ENCODE data around the gene PIGK.
A peak's percentile ranks its signal among the peaks of the same experiment; 100 is the strongest.

The PIGK gene

DNA sequence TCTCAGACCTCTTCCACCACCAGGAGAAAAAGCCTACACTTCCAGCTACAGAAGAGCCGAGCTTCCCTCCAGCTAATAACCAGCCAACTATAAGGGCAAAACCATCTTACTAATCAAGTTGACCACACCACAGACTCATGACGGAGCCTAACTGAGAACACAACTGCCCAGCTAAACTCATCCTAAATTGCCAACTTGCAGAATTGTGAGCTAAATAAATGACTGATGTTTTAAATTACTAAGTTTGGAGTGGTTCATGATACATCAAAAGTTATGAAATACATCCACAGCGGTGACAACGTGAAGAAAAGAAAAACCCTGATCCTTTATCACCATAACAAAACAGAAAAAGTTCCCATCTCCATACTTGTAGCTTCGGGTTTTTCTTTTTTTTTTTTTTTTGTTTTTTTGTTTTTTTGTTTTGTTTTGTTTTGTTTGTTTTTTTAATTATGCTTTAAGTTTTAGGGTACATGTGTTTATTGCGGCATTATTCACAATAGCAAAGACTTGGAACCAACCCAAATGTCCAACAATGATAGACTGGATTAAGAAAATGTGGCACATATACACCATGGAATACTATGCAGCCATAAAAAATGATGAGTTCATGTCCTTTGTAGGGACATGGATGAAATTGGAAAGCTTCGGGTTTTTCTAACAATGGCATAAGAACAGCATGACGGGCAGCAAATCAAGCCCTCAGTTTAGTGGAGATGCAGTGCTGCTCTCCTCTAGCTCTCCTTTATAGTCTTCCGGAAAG is 122.6 kb downstream of the PIGK start:
- no peak for DNase-seq (ENCODE audit: low read depth in 3 of 3)

GRCh38 chr1:77095236-77095635 is 124.0 kb downstream of the PIGK start:
- no peak for DNase-seq (ENCODE audit: low read depth in 3 of 3)

DNA sequence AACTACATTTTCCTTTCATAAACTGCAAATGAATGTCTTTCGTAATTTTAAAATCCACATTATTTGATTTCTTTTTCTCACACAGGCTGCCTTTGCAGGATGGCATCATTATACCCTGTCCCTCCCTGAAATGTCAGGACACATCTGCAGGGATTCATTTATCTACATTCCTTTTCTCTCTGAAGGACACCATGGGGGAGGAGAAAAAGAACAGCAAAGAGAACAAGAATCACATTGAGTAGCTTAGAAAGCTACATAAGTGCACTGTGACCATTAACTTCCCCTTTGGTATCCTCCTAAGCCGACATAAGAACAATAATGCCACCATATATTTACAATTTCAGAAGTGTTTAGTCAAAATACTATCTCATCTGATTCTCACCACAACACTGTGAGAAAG is 129.5 kb downstream of the PIGK start:
- DNase-seq (ENCODE audit: low read depth in 3 of 3) = no peak

- no peak for DNase-seq (ENCODE audit: low read depth in 3 of 3)
Observed at GRCh38 chr1:77085109-77085508, 134.1 kb downstream of the PIGK start.

DNA sequence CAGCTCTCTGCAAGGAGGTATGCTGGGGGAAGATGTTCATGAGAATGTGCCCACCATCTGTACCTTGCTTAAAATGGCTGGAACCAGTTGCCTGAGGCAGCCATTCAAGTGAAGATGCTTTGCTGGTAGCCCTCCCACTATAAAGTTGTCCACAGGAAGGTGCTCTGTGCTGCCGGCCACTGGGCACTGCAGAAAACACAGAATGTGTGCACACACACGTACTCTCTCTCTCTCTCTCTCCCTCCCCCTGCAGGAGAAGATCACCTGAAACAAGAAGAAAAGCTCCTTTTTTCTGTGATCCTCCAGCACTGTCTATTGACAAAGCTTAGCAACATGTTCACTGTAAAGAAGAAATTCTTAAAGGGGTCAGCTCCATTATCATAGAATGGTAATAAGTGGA is 134.8 kb downstream of the PIGK start:
- DNase-seq (ENCODE audit: low read depth in 3 of 3) = no peak

- DNase-seq (ENCODE audit: low read depth in 3 of 3) = no peak
Observed at GRCh38 chr1:77081834-77082233, 137.4 kb downstream of the PIGK start.

GRCh38 chr1:77076759-77077158 is 142.5 kb downstream of the PIGK start:
- no peak for DNase-seq (ENCODE audit: low read depth in 3 of 3)

DNA sequence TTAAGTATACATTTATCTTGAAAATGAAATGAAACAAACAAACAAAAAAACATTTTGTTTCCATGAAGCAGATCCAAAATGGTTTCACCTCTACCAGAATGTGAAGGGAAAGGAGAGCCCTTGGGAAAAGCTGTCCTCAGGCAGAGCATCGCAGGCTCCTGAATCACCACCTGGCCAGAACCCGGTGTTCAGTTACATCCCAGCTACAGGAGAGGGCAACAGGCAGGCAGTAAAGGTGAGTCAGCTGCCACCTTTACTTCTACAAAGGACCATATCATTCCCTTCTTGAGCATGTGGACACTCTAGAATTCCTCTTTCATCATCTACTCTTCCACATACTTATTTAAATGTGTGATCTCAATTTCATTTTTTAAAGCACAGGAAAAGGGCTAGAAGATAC is 151.2 kb downstream of the PIGK start:
- DNase-seq (ENCODE audit: low read depth in 3 of 3) = no peak

GRCh38 chr1:77065693-77066342 is 153.4 kb downstream of the PIGK start:
- DNase-seq (ENCODE audit: low read depth in 3 of 3) = no peak

- DNase-seq (ENCODE audit: low read depth in 3 of 3) = no peak
Observed at GRCh38 chr1:77064246-77064645, 155.0 kb downstream of the PIGK start.

DNA sequence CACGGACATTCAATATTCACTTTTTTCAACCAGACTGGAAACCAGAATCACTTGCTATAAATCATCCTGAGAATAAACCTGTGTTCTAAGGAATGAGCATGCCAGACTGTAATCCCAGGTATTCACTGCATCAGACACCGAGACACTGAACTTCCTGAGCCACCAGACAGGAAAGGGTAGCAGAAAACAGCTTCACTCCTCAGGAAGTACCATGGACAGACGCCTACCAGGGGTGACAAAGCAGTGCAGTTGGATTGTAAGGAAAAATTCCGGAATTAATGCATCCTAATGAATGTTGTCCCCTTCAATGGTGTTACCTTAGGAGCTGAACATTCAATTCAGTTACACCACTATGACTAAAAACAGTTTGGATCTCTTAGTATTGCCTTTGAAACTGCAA is 156.1 kb downstream of the PIGK start:
- no peak for DNase-seq (ENCODE audit: low read depth in 3 of 3)

GRCh38 chr1:77061162-77061561 is 158.1 kb downstream of the PIGK start:
- DNase-seq (ENCODE audit: low read depth in 3 of 3) = no peak

GRCh38 chr1:77060000-77060399 is 159.2 kb downstream of the PIGK start:
- no peak for DNase-seq (ENCODE audit: low read depth in 3 of 3)

GRCh38 chr1:77057994-77058585 is 161.1 kb downstream of the PIGK start:
- DNase-seq (ENCODE audit: low read depth in 3 of 3) = no peak

DNA sequence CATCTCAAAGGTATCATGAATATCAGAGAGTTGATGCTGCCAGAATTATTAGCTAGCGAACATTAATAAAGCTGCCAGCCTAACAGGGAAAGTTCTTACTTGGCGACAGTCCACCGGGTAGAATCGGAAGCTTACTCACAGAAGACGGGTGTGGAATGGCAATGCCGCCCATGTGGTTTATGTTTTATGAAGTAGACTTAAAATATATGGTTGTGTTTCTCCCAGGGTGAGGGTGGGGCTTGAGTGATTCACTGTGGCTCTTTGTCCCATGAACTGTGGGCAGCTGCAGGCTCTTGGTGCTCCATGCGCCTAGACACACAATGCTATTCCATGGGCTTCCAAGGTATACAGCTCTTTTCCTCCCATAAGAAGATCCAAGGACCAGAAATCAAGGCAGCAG is 162.7 kb downstream of the PIGK start:
- DNase-seq (ENCODE audit: low read depth in 3 of 3) = no peak

DNA sequence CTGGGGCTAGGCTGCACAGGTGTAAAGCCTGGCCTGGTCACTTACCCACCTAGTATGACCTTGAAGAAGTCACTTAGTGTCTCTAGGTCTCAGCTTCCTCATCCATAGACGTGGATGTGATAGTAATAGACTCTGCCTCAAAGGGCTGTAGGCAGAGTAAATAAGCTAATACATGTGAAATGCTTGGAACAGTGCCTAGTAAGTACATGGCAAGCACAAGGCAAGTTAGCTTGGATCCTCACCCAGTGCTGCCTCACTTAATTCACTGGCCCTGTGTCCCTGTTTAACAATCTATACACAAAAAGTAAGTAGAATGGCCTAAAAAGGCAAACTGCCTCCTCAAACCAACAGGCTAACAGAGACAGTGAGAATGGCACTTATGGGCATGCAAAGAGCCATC is 167.8 kb downstream of the PIGK start:
- no peak for DNase-seq (ENCODE audit: low read depth in 3 of 3)

DNA sequence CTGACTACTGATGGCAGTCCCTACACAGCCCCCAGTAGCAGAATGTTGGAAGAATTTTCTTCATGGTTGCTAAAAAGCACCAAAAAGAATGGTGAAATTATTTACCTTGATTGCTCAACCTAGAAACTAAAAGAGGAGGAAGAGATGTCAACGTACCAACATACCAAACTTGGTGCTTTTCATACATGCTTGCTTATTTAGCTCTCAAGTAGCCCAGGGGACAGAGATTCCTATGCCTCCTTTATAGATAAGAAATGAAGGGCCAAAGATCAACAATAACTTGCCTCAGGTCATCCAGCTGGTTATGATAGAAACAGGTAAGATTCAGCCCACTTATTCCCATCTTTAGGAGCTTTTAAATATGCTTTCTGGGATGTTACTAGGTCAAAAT is 170.6 kb downstream of the PIGK start:
- no peak for DNase-seq (ENCODE audit: low read depth in 3 of 3)

DNA sequence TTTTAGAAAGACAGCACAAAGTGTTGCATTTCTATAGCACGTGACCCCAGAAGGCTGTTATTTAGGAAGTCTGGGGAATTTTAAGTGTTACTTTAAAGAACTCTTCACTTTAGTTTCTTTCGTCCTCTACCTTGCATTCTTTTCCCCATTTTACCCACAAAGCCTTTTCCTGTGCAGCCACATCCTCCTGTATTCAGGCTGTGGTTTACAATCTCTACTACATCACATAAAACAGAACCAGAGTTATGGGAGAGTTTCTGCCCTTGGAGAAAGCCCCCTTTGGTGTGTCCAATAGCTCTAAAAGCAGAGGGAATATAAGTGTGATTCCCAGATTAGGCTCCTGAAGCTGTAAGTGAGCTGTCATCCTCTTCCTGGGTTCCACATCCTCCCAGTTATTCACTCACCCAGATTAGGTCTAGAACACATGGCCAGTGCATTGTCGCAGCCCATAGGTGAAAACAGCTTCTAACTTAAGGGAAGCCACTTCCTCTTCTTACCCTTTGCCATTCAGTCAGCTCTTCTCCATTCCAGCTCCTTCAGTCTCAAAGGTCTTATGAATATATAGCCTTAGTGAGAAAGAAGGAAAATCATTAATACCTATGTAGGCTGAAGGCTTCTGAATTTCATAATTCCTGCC is 171.1 kb downstream of the PIGK start:
- DNase-seq (ENCODE audit: low read depth in 3 of 3) = no peak

GRCh38 chr1:77047575-77047974 is 171.7 kb downstream of the PIGK start:
- no peak for DNase-seq (ENCODE audit: low read depth in 3 of 3)

DNA sequence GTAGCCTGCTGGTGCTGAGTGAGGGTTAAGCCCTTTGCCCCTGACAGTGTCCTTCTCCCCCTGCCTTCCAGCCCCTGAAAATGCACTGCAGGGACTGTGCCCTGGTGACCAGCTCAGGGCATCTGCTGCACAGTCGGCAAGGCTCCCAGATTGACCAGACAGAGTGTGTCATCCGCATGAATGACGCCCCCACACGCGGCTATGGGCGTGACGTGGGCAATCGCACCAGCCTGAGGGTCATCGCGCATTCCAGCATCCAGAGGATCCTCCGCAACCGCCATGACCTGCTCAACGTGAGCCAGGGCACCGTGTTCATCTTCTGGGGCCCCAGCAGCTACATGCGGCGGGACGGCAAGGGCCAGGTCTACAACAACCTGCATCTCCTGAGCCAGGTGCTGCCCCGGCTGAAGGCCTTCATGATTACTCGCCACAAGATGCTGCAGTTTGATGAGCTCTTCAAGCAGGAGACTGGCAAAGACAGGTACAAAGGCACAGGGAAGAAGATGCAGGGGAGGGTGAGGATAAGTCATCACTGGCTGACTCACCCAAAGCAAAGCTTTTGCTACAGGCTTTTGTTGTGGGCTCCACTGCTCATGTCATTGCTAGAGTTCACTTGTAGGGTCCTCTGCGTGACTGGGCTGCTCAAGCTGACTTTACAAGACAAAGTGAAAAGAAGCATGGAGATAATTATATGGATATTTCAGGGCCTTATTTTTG is 174.9 kb downstream of the PIGK start:
- DNase-seq (ENCODE audit: low read depth in 3 of 3) = peak in 1 of 3 donors; percentile 8

GRCh38 chr1:77040826-77041225 is 178.4 kb downstream of the PIGK start:
- no peak for DNase-seq (ENCODE audit: low read depth in 3 of 3)

DNA sequence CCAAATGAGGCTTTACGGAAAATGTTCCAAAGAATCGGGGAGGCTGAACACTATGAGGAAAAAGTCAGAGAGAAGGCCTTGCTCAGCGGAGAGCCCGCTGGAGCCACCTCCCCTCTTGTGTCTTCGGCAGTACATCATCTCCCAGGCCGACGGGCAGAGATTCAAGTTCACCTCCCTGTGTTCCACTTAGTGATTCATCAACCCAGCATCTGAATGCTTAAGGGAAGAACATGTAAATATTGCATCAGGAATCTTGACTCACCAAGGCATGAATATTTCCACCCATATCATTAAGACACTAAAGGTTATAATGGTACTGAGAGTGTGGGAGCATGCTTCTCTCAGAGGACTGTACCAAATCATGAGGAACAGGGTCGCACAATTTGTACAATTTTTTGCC is 179.5 kb downstream of the PIGK start:
- DNase-seq (ENCODE audit: low read depth in 3 of 3) = no peak
